ENCODE data around the gene NID1. TPM values are rescaled to one million over a fixed set of nuclear protein-coding genes. Genes with fewer than 3 reads are reported as not detected.

NID1 gene
- total and polyA plus RNA-seq, 9 of the 15 experiments (the other 6 are each of a cell fraction or from before 2014, with no cell fraction given) = 0.22 TPM; not detected in 8

GRCh38 chr1:236095705-236096520, 31.0 kb upstream of the NID1 start:
- FAIRE-seq (no peak), DNase-seq (ENCODE audit: extremely low read depth in 1 of 4, low spot score in 3 of 4) (peak in 1 of 4 experiments; percentile 1), ATAC-seq (no peak)
- in situ Hi-C loops (cut with MboI) (no loop called here), intact Hi-C loops (cut with micrococcal nuclease) (no loop called here)
- Histone ChIP-seq H3K9me3 (replicated peaks; ENCODE audit: control insufficient read depth, insufficient read depth, low read depth, low read length) (no peaks in the 10 kb centered on the region; the same call in 1 of the 2 replicates), H3K4me3 (no peak overlapping the region), H3K4me2 (ENCODE audit: insufficient read depth, low read length) (no peak overlapping the region), H3K27me3 (ENCODE audit: control insufficient read depth in 2 of 2, insufficient read depth in 2 of 2, low read length in 2 of 2) (peaks cover 0 to 22% of the 10 kb centered on the region in 2 experiments; a peak in 3 of 5 replicates), H3K9me1 (ENCODE audit: control insufficient read depth, insufficient read depth, low read length) (no peaks in the 10 kb centered on the region), H3K4me1 (replicated peaks in 1 of 2; ENCODE audit: control insufficient read depth in 2 of 2, insufficient read depth in 2 of 2, low read length in 2 of 2) (no peaks in the 10 kb centered on the region), H3K79me2 (ENCODE audit: control insufficient read depth, insufficient read depth, low read length) (no peaks in the 10 kb centered on the region), H3K9ac (ENCODE audit: insufficient read depth in 1 of 2, low read depth in 2 of 2, low read length in 2 of 2) (no peak overlapping the region), H4K20me1 (replicated peaks; ENCODE audit: control insufficient read depth, insufficient read depth, low read length) (no peaks in the 10 kb centered on the region), H2AFZ (ENCODE audit: low read depth, low read length) (no peak overlapping the region), H3K36me3 (ENCODE audit: control insufficient read depth, insufficient read depth, low read length) (no peaks in the 10 kb centered on the region), H3K27ac (ENCODE audit: extremely low read depth, low read depth, low read length) (no peak overlapping the region)
- ChIA-PET CTCF (ENCODE audit: low intra/inter-chr PET ratio) (no interaction called here), POLR2A (no interaction called here)
- no peak for TF ChIP-seq CEBPG (CRISPR knock-in tag; IDR thresholded peaks at IDR 0.05)
- TF ChIP-seq CEBPG (tag; conservative IDR thresholded peaks at IDR 0.05 in 1 of 2, IDR thresholded peaks at IDR 0.05 in 1 of 2) = peak in 1 of 2 experiments; percentile 51; a peak in 2 of 4 replicates
- TF ChIP-seq MEF2A (IDR thresholded peaks at IDR 0.05; ENCODE audit: control insufficient read depth, low read depth, low read length) = no peak
- peak; percentile 60; the same call in 1 of the 2 replicates for TF ChIP-seq ZSCAN32 (CRISPR knock-in tag; IDR thresholded peaks at IDR 0.05)
- BruUV-seq (replicated peaks) = no TSS peak
- 4% methylated on average over 3 of the region's 3 CpGs for WGBS (ENCODE audit: insufficient coverage, low coverage, missing lambda C conversion rate)

- no peak for FAIRE-seq
- WGBS (ENCODE audit: insufficient coverage, low coverage, missing lambda C conversion rate) = 3% methylated on average over 5 of the region's 5 CpGs
- no peak for TF ChIP-seq TAF9B (IDR thresholded peaks at IDR 0.05; ENCODE audit: partially characterized antibody)
- peak; percentile 65 for TF ChIP-seq ZNF316 (IDR thresholded peaks at IDR 0.05)
- no peak for TF ChIP-seq HMBOX1 (IDR thresholded peaks at IDR 0.05)
- TF ChIP-seq MEIS2 (IDR thresholded peaks at IDR 0.05; ENCODE audit: partially characterized antibody) = peak; percentile 21
- no peak for TF ChIP-seq SRSF3 (IDR thresholded peaks at IDR 0.05; ENCODE audit: insufficient read depth, low read length)
These were observed 28.0 kb upstream of the NID1 start for GRCh38 chr1:236092899-236093298.

More at GRCh38 chr1:236092899-236093298, 28.0 kb upstream of the NID1 start:
- H3K27ac ChIP-seq (ENCODE audit: extremely low read depth, low read depth, low read length) = no peak overlapping the region
- H4K20me1 ChIP-seq (replicated peaks; ENCODE audit: control insufficient read depth, insufficient read depth, low read length) = no peaks in the 10 kb centered on the region
- H3K9me1 ChIP-seq (ENCODE audit: control insufficient read depth, insufficient read depth, low read length) = no peaks in the 10 kb centered on the region
- no peak overlapping the region for H3K4me3 ChIP-seq
- no peaks in the 10 kb centered on the region for H3K79me2 ChIP-seq (ENCODE audit: control insufficient read depth, insufficient read depth, low read length)
- H2AFZ ChIP-seq (ENCODE audit: low read depth, low read length) = no peak overlapping the region
- H3K4me2 ChIP-seq (ENCODE audit: insufficient read depth, low read length) = no peak overlapping the region
- in situ Hi-C loops (cut with MboI) = no loop called here
- ATAC-seq = no peak
- no peaks in the 10 kb centered on the region; the same call in 1 of the 2 replicates for H3K9me3 ChIP-seq (replicated peaks; ENCODE audit: control insufficient read depth, insufficient read depth, low read depth, low read length)
- CTCF ChIA-PET (ENCODE audit: low intra/inter-chr PET ratio) = no interaction called here
- no peaks in the 10 kb centered on the region for H3K36me3 ChIP-seq (ENCODE audit: control insufficient read depth, insufficient read depth, low read length)
- no peaks in the 10 kb centered on the region for H3K4me1 ChIP-seq (replicated peaks in 1 of 2; ENCODE audit: control insufficient read depth in 2 of 2, insufficient read depth in 2 of 2, low read length in 2 of 2)
- intact Hi-C loops (cut with micrococcal nuclease) = no loop called here
- BruUV-seq (replicated peaks) = no TSS peak
- peaks cover 0 to 12% of the 10 kb centered on the region in 2 experiments; a peak in 3 of 5 replicates for H3K27me3 ChIP-seq (ENCODE audit: control insufficient read depth in 2 of 2, insufficient read depth in 2 of 2, low read length in 2 of 2)
- POLR2A ChIA-PET = interaction anchor here (1.0 kb wide), 1 partner anchor 12 kb away, joined by 3 read pairs; no protein-coding TSS in a partner anchor
- no peak overlapping the region for H3K9ac ChIP-seq (ENCODE audit: insufficient read depth in 1 of 2, low read depth in 2 of 2, low read length in 2 of 2)
- no peak for DNase-seq (ENCODE audit: extremely low read depth in 1 of 4, low spot score in 3 of 4)

Data from K562 (cell line).